HG02571 (cell line): ENCODE data around the gene THEM4.

Source experiments
- ATAC-seq: cut with Tn5 transposase; IDR thresholded peaks from one replicate; pipeline ENCODE4 v1.9.1; 2021; ENCODE audit warnings: mild to moderate bottlenecking, moderate library complexity; ENCODE audit not compliant: unreplicated experiment

THEM4 gene

DNA sequence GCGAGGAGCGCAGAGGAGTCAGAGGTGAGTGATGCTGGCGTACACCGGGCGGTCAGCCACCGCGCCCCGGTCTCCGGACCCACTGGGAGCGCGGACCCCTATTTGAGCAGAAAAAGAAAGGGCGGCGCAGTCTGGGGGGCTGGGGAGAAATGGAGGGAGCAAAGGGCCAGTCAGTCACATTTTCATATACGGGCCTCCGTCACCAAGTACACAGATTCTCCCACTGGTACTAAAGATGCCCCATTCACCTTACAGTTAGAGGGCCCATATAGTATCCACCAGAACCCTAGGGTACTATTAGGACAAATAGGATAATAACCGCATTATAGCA is 70.3 kb downstream of the THEM4 start:
- ATAC-seq = no peak

DNA sequence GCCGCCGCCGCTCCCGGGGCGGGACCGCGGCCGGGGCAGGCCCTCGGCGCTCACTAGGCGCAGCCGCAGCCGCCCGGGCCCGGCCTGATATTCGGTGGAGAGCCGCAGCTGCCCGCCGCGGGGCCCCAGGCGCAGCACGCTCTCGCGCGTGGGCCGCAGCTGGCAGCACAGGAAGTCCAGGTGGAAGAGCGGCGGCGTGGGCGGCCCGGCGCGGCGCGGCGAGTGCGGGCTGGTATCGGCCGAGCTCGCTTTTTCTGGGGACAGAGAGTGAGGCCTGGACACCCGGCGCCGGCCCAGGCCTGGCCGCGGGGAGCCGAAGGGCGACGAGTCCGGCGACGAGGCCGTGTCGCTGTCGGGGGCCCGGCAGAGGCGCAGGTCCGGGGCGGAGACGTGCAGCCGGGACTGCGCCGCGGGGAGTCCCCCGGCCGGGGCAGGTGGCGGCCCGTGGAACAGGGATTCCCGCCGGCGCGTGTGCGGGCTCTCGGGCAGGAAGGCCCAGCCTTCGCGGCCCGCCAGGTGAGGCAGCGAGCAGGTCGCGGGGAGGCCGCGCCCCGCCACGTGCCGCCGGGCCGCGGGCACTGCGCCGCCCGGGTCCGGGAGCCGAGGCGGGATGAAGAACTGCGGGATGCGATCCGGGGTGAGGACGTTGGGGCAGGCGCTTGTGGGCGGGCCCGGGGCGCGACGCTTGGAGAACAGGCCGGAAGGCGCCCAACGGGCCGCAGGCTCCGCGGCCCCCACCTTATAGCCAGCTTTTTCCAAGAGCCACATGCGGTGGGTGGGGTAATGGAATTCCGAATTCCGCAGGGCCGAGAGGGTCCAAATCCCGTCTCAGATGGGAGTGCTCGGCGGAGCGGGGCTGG is 70.9 kb downstream of the THEM4 start:
- no peak for ATAC-seq

DNA sequence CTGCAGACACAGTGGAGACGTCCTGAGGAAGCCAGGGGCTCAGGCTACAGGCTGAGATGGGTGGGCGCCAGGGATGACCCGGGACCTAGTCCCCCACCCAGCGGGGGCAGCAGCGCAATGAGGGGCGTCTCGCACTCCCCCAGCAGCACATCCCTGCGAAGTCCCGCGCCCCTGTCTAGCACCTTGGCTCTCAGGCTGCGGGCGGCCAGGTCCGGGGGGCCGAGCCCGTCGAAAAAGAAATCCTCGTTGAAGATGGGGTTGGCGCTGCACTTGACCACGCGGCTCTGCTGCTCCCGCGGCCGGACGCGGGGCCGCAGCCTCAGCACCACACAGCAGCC is 71.5 kb downstream of the THEM4 start:
- no peak for ATAC-seq

- no peak for ATAC-seq
These were observed 72.1 kb downstream of the THEM4 start for GRCh38 chr1:151837197-151837596.

DNA sequence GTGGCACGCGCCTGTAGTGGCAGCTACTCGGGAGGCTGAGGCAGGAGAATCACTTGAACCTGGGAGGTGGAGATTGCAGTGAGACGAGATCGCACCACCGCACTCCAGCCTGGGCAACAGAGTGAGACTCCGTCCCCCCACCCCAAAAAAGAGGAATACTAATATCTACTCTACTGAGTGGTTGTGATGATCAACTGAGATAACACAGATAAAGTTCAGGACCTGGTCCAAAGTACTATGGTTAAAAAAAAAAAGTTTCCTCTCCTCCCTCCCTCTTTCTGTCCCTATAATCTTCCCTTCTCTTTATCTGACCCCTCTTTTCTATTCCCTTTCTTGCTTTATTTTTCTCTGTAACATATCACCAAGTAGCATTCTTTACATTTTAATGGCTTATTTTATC is 73.7 kb downstream of the THEM4 start:
- ATAC-seq = no peak

GRCh38 chr1:151834239-151834638 is 75.1 kb downstream of the THEM4 start:
- ATAC-seq = no peak

DNA sequence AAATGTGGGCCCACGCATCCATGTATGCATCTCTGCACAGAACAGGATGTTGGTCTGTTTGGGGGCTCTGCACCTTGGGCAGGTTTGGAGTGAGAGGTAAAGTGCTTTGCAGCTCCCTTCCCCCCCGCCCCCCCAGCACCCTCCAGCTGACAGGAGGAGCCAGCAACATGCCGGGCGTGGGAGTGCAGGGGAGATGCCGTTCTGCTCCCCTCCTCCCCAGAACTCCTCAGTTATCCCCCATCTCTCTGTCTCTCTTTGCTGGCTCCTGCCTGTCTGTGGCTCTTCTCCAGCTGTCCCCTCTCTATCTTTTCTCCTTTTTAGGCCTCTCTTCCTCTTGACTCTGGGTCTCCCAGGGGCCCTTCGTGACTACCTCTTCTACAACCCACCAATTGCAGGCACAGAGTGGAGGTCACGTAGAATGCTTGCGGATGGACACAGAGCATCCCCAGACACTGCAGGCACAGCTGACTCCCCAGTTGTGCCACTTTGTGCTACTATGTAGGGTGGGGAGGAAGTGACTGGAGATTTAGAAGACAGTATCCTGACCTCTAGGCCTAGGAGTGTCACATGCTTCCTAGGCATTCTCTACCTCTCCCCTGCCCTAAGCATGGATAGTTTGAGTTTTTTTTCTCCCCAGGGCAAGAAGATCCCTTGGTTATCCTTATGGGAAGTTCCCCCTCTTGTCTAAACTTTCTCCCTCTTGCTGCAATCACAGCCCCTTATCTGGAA is 76.0 kb downstream of the THEM4 start:
- no peak for ATAC-seq

- ATAC-seq = no peak
These were observed 76.9 kb downstream of the THEM4 start for GRCh38 chr1:151832318-151832980.

DNA sequence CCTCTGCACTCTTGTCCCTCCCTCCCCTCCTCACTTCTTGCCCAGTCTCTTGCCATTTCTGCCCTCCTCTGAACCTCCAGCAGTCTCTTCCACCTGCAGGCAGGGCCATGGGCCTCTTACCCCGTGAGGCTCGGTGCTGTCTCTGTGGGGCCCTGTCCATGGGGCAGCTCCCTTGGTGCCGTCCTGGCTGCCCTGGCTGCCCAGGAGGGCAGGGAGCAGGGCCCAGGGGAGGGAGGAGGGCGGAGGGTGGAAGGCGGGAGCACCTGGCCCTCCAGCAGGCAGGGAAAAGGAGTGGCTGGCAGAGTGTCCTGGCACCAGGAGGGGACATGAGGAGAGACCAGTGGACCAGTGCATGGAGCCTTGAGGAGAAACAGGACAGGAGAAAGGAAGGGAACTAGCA is 77.7 kb downstream of the THEM4 start, which contains the start of gene RORC:
TSS of gene RORC (minus strand) at position 198 of the 400 bp plus-strand sequence. CDS start at position 160, 38 bp downstream.
- ATAC-seq = no peak

DNA sequence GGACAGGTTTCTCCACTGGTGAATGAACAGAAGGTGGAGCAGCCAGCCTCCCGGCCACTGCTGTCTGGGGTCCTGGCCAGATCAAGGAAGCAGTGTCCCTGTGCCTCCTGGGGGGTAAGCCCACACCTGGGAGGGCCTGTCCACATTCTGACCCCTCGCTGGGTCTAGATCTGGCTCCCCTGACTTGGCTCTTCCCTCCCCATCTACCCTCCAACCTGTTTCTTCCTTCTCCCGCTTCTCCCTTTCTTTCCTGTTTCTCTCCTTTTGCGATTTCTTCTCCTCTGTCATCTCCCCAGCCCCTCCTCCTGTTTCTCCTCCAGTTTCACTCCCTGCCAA is 78.1 kb downstream of the THEM4 start:
- ATAC-seq = no peak

DNA sequence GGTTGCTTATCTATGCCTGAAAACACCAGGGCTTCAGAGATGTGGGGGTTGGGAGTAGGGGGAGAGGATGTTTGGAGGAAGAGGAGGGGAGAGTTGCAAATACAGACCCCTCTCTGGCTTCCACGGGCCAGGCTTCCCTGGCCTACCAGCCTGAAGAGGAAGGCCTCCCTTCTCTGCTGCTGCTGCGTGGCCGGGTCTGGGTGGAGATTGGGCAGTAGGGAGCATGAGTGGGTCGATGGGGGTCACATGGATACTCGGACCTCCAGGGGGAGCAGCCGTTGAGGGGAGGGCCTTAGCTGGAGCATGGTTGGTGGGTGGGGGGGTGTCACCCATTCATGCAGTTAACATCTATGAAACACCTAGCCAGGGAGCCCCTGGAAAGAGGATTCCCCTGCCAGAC is 79.3 kb downstream of the THEM4 start:
- ATAC-seq = no peak

DNA sequence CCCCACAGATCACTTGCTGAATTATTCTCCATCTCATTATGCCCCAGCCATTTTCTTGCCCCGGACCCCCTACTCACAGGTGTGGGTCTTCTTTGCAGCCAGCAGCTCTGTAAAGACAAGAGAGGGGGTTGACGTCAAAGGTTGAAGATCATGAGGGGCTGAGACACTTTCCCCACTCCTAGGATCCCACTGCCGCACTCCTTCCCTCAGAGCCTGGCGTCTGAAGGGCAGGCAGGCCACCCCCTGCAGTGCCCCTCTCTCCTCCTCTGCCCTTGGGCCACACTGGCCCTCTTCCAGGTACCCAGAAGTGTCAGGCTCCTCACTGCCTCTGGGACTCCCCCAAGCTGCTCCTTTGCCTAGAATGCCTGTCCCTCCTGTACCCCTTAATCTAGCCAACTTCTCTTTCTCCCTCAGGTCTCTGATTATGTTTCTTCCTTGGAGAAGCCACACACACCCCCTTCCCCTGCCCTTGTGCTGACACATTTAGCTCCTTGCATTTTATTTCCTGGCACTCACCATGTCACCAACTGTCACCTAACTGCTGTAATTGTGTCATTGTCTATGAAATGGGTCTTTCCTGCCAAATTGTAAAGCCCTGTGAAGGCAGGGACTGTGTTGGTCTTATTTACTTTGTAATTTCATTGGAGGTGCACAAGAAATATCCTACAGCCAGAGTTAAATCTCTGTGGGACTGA is 79.8 kb downstream of the THEM4 start:
- no peak for ATAC-seq

GRCh38 chr1:151828921-151829320 is 80.4 kb downstream of the THEM4 start:
- ATAC-seq = no peak

GRCh38 chr1:151827853-151828252 is 81.5 kb downstream of the THEM4 start:
- ATAC-seq = no peak

DNA sequence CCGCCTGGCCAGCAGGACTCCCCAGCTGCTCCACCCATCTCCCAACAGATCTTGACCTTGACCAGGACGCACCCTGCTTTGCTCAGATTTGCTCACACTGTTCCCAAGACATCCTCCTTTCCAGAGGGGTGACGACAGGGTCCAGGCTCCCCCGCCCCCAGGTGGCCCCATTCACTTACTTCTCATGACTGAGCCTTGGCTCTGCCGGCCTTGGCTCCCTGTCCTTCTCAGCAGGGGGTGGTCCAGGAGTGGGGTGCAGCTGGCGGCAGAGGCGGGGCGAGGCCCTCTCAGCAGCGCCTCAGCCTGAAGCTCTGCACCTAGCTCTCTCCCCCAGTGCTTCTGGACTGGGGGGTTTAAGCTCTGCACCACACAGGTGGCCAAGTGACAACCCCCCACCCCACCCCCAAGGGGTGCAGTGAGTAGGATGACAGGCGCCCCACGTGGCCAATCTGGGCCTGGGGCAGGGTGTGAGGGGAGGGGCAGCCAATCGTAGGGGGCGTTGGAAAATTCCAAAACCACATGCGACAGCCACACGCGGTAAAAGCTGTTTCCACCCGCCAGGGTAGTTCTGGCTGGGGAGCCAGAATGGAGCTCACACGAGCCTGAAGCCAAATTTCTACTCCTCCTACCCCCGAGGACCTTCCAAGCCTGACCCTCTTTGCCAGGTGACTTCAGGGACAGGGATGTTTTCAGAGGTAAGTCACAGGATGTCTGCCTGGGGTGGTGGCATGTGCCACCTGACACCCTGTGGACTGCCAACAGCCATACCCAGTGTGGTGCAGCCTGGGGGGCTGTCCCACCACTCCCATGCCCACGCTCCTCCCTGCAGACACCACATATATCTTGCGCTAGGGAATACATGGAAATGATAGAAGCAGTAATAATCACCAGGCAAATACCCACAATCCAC is 83.3 kb downstream of the THEM4 start:
- ATAC-seq = no peak

DNA sequence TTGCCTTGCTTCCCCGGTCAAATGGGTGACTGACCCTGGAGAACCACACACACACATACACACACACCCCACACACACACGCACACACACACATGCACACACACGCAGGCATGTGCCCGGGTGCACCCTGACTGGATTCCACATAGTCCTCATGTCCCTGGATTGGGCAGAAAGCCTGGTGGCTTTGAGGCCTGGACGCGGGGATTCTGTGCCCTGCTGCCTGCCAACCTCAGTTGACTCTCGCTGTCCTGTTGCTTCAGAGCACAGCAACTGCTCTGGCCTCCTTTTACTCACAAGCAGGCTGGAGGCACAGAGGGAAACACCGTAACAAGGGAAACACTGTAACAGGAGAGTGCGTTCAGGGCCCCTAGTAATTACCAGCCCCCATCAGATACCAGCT is 84.1 kb downstream of the THEM4 start:
- no peak for ATAC-seq
